ENCODE measurements around the gene FADS2. TPM values are rescaled to one million over a fixed set of nuclear protein-coding genes. Genes with fewer than 3 reads are reported as not detected.
A peak's percentile ranks its signal among the peaks of the same experiment; 100 is the strongest.

The FADS2 gene
- total and polyA plus RNA-seq, 9 of the 15 experiments (the other 6 are each of a cell fraction or from before 2014, with no cell fraction given) = 2.9 to 42.8 (median 16.2) TPM

- TF ChIP-seq ZNF407 (IDR thresholded peaks at IDR 0.05; ENCODE audit: low read depth) (no peak), MTA3 (IDR thresholded peaks at IDR 0.05; ENCODE audit: borderline replicate concordance) (no peak), RNF219 (CRISPR knock-in tag; IDR thresholded peaks at IDR 0.05) (no peak), ZBTB49 (CRISPR knock-in tag; IDR thresholded peaks at IDR 0.05; ENCODE audit: borderline replicate concordance) (no peak), TFE3 (CRISPR knock-in tag; IDR thresholded peaks at IDR 0.05) (no peak), SRF (CRISPR knock-in tag; IDR thresholded peaks at IDR 0.05) (no peak), ZNF274 (IDR thresholded peaks at IDR 0.05; ENCODE audit: borderline replicate concordance, low read depth, low read length) (no peak), ZFP1 (CRISPR knock-in tag; IDR thresholded peaks at IDR 0.05) (no peak), CBX3 (IDR thresholded peaks at IDR 0.05; ENCODE audit: borderline replicate concordance in 1 of 2, low read length in 2 of 2) (0 out of 3 replicates have a peak, but pooled peaks of 1 of the 2 experiments have one; percentile 7), ZNF263 (CRISPR knock-in tag; IDR thresholded peaks at IDR 0.05; ENCODE audit: borderline replicate concordance) (no peak; the same call in 1 of the 2 replicates), NFRKB (IDR thresholded peaks at IDR 0.05; ENCODE audit: low read depth) (no peak; the same call in none of the 2 replicates)
Observed at GRCh38 chr11:61815790-61816735, 12.0 kb upstream of the FADS2 start (continued).
